Measurements from ENCODE around the gene PTGFR. TPM values are rescaled to one million over a fixed set of nuclear protein-coding genes. Genes with fewer than 3 reads are reported as not detected.

Gene PTGFR
- total RNA-seq, 4 donors from 2014 or later: 13.8 to 64.0 (median 23.2) TPM

DNA sequence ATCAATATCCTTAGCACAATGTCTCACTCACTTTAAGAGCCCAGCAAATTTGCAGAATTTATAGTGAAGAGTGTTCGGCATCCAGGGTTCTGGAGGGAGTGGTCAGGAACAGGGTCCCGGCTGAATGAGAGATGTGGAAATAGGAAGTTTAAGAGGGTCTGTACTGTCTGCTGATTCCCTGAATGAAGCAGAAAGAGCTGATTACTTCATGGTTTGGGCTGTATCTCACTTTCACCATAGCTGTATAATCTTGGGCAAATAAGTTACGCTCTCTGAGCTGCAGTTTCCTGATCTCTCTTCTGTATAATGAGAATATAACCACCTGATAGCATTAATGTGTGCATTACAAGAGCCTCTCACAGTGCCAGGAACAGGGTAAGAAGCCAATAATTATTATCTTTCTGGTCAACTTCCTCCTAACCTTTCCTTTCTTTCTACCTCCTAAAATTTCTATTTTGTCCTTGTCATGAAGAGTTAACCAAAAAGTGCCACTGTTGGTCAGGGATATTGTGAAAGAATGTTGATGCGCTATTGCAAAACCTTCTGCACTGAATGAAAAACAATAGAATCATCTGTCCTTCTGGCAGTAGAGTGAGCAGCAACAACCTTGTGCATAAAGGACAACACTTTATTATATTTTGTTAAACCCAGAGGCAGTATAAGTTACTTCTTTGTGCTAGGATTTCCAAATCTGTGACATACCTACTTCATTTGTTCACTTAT is 14.7 kb upstream of the PTGFR start:
- no peak for TF ChIP-seq POLR2A (IDR thresholded peaks at IDR 0.05)
- TF ChIP-seq, protein P1, sequence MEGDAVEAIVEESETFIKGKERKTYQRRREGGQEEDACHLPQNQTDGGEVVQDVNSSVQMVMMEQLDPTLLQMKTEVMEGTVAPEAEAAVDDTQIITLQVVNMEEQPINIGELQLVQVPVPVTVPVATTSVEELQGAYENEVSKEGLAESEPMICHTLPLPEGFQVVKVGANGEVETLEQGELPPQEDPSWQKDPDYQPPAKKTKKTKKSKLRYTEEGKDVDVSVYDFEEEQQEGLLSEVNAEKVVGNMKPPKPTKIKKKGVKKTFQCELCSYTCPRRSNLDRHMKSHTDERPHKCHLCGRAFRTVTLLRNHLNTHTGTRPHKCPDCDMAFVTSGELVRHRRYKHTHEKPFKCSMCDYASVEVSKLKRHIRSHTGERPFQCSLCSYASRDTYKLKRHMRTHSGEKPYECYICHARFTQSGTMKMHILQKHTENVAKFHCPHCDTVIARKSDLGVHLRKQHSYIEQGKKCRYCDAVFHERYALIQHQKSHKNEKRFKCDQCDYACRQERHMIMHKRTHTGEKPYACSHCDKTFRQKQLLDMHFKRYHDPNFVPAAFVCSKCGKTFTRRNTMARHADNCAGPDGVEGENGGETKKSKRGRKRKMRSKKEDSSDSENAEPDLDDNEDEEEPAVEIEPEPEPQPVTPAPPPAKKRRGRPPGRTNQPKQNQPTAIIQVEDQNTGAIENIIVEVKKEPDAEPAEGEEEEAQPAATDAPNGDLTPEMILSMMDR (IDR thresholded peaks at IDR 0.05): no peak
- H3K4me1 ChIP-seq: no peaks in the 10 kb centered on the region

DNA sequence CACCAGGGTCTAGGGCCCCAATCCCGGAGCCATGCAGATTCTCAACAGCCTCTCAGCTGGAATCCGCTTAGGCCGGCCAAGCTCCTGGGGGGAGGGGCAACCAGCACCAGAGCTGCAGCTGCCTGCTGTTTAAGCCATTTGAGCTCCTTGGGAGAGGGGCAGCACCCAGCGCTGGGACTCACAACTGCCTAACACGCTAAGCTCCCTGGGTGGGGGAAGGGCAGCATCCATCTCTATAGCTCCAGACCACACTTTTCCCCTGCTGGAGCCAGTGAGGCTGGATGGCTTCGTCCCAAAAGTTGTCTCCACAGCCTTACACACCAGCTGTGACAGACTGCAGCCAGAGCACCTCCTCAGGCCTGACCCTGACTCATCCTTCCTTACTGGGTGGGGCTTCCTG is 6.9 kb upstream of the PTGFR start:
- Histone ChIP-seq H3K27ac (no peak overlapping the region), H3K4me3 (no peak overlapping the region), H3K4me1 (no peaks in the 10 kb centered on the region), H3K36me3 (no peaks in the 10 kb centered on the region), H3K27me3 (no peaks in the 10 kb centered on the region), H3K9me3 (no peaks in the 10 kb centered on the region)
- no peak for DNase-seq
- TF ChIP-seq, protein P1 (IDR thresholded peaks at IDR 0.05): no peak
- no peak for TF ChIP-seq POLR2A (IDR thresholded peaks at IDR 0.05)
- intact Hi-C loops (cut with DNase I; ENCODE audit: low total_unique reads): no loop called here

More for the DNA sequence above, 14.7 kb upstream of the PTGFR start:
- intact Hi-C loops (cut with DNase I; ENCODE audit: low total_unique reads): no loop called here
- H3K4me3 ChIP-seq: no peak overlapping the region
- H3K36me3 ChIP-seq: no peaks in the 10 kb centered on the region
- no peak overlapping the region for H3K27ac ChIP-seq
- no peaks in the 10 kb centered on the region for H3K9me3 ChIP-seq
- DNase-seq: no peak
- H3K27me3 ChIP-seq: no peaks in the 10 kb centered on the region

DNA sequence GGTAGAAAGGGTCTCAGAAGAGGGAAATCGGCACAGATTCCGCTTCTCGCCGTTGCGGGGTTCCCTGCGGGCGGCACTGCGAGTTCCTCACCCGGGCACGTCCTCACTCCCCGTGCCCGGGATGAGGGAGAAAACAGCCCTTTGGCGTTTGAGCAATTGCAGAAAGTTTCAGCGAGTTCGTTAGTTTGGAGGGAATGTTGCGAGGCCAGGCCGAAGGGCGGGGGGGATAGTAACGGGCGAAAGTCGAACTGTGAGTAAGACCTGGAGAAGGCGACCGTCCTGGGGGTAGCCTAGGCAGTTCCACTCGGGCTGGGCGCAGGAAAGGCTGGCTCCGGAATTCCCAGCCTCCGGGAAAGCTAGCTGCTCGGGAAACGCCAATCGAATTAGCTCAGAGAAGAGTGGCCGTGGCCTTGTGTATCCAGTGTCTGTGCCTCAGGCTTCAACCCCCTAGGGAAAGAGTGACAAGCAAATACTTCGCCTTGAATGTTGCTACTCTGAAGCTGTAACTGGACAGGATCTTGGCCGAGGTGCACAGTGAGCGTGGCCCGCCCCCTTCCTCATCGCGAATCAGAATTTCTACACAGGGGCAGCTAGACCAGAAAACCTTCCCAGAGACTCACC is 787 bp downstream of the PTGFR start:
- peak; percentile 59 to 64 for DNase-seq
- no peaks in the 10 kb centered on the region for H3K27me3 ChIP-seq
- TF ChIP-seq POLR2A (IDR thresholded peaks at IDR 0.05): peak in 1 of 2 donors; percentile 14
- TF ChIP-seq, protein P1 (IDR thresholded peaks at IDR 0.05): no peak
- intact Hi-C loops (cut with DNase I; ENCODE audit: low total_unique reads): no loop called here
- H3K9me3 ChIP-seq: no peaks in the 10 kb centered on the region
- H3K4me1 ChIP-seq: no peaks in the 10 kb centered on the region
- no peaks in the 10 kb centered on the region for H3K36me3 ChIP-seq
- peak overlapping the region; percentile 69 to 76 for H3K4me3 ChIP-seq
- peak overlapping the region; percentile 93 to 94 for H3K27ac ChIP-seq

DNA sequence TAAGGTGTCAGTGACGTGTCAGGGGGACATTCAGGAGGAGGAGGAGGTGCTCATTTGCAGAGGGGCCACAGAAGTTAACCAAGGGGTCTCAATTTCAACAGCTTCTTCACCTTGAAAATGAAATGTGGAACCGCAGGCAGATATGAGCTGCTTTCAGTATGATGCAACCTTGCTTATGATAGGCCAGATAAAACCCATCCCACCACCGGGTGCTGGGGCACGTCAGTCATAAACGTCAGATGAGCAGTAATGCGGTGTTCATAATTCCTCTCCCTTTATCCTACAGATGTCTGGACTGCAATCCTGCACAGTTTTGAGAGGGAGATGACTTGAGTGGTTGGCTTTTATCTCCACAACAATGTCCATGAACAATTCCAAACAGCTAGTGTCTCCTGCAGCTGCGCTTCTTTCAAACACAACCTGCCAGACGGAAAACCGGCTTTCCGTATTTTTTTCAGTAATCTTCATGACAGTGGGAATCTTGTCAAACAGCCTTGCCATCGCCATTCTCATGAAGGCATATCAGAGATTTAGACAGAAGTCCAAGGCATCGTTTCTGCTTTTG is 1.7 kb downstream of the PTGFR start:
- peak overlapping the region; percentile 69 to 76 for H3K4me3 ChIP-seq
- intact Hi-C loops (cut with DNase I; ENCODE audit: low total_unique reads): no loop called here
- no peaks in the 10 kb centered on the region for H3K4me1 ChIP-seq
- H3K36me3 ChIP-seq: no peaks in the 10 kb centered on the region
- H3K27me3 ChIP-seq: no peaks in the 10 kb centered on the region
- H3K9me3 ChIP-seq: no peaks in the 10 kb centered on the region
- no peak for TF ChIP-seq POLR2A (IDR thresholded peaks at IDR 0.05)
- TF ChIP-seq, protein P1 (IDR thresholded peaks at IDR 0.05): no peak
- peak; percentile 46 to 73 for DNase-seq
- peak overlapping the region; percentile 93 to 94 for H3K27ac ChIP-seq

DNA sequence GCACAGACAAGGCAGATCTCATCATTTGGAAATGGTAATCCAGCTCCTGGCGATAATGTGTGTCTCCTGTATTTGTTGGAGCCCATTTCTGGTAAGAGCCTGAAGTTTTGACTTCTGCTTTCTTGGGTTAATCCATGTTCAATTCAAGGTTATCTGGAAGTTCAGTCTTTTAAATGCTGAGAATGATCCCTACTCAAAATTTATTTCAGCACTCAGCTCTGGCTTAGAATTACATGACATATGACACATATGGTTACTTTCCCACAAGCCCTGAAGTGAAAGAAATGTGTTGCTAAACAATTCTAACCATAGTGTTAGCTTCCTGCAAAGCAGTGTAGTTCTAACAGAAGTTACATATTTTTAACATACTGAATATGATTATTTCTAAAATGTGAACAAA is 2.7 kb downstream of the PTGFR start:
- intact Hi-C loops (cut with DNase I; ENCODE audit: low total_unique reads): no loop called here
- Histone ChIP-seq H3K4me1 (no peaks in the 10 kb centered on the region), H3K27ac (peak overlapping the region; percentile 93 to 94), H3K36me3 (no peaks in the 10 kb centered on the region), H3K27me3 (no peaks in the 10 kb centered on the region), H3K9me3 (no peaks in the 10 kb centered on the region), H3K4me3 (peak overlapping the region in 1 of 2 donors; percentile 13)
- DNase-seq: no peak
- TF ChIP-seq, protein P1 (IDR thresholded peaks at IDR 0.05): no peak
- TF ChIP-seq POLR2A (IDR thresholded peaks at IDR 0.05): no peak

Data from uterus (tissue), 4 donors.